Fibroblast of mammary gland (primary cell): ENCODE data around the gene PPP1R10.

Experiments used
- DNase-seq: peaks from one replicate; pipeline ENCODE4 v3.0.0-alpha.2; 2010; ENCODE audit warnings: low read depth
- H3K4me3 ChIP-seq: 2 replicates; pipeline ENCODE4 v1.5.1; 2011; ENCODE audit warnings: low read depth, mild to moderate bottlenecking, low read length, moderate library complexity; ENCODE audit not compliant: control insufficient read depth
- CTCF ChIP-seq: conservative IDR thresholded peaks from 2 replicates; pipeline ENCODE4 v1.5.1; 2011; ENCODE audit warnings: low read depth, low read length, inconsistent platforms; ENCODE audit not compliant: control insufficient read depth, insufficient read depth

PPP1R10 gene

DNA sequence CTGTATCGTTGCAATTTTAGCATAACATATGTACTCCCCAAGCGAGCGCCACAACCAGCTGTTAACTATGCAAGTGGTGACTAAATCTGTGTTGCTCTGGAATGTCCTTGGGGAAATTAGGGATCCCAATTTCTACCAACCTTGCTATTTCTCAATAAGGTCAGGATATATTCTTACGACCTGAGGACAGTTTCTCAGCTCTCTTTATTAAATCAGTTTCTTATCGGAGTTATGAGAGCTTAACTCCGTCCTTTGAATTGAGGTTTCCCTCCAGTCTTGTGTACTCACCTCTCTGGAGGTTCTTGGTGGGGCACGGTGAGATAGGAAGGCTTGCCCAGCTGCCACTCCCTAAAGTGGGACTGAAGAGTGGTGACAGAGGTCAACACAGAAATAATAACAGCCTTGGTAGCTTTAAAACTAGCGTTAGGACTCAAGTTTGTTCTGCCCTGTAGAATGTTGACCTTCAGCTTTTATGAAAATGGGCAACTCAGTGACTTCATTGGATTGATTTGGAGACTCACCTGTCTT, 1.3 kb upstream of the PPP1R10 start:
- no peak for TF ChIP-seq CTCF
- H3K4me3 ChIP-seq: peak overlapping the region; percentile 76
- DNase-seq: peak; percentile 53

DNA sequence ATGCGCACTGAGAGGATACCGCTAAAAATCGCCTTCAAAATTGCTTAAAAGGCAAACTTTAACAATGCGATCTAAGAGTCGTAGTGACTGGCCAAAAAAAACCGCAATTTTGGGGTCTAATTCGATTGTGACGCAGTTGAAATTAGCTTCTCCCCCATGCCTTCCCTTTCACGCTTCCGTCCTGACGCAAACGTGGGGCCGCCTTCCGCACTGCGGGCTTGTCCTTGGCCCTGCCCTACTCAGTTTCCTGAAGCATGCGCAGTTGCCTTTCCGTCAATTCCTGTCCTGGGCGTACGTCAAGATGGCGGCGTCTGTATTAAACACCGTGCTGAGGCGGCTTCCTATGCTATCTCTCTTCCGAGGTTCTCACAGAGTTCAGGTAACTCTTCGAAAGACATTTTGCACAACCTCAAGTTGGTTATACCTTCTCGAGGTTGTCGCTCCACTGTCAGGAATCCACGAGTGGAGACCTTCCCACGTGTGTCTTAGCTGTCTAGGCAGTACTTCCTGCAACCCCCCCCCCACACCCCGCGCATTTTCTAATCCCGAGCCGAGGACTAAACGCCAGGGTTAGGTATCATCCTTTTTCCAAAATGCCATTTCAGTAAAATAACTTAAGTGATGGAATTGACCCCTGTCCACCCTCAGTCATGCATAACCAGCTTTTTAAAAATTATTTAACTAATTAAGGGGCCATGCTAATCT, 674 bp upstream of the PPP1R10 start, which contains the start of gene MRPS18B:
Gene MRPS18B, plus strand, starts transcription at position 276 of the 705 bp plus-strand sequence. Its CDS starts 26 bp downstream, at position 302.
- peak; percentile 98 for DNase-seq
- TF ChIP-seq CTCF: no peak
- peak within 1 kb of the TSS; percentile 99 for H3K4me3 ChIP-seq

GRCh38 chr6:30615958-30616810, 859 bp downstream of the PPP1R10 start:
- DNase-seq: peak; percentile 40
- no peak for TF ChIP-seq CTCF
- peak overlapping the region; percentile 99 for H3K4me3 ChIP-seq

- peak overlapping the region; percentile 99 for H3K4me3 ChIP-seq
- TF ChIP-seq CTCF: no peak
- peak; percentile 89 for DNase-seq
Measured at GRCh38 chr6:30615219-30615957, 1.7 kb downstream of the PPP1R10 start.

DNA sequence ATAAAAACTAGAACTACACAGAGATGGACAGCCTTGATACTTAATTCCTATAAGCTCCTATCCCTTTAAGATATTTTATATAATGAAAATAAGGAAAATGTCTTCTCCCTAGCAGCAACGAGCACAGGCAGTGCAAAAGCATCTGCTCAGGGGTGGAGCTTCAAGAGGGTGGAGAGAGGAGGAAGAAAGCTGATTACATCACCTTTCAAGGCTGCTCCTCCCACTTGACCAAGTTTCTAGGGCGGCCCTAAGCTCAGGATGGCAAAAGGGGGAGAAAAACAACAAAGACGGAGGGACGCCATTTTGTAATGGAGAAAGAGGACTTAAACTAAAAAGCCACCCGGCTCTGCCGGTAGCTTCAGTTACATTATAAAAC, 2.2 kb downstream of the PPP1R10 start:
- TF ChIP-seq CTCF: no peak
- peak; percentile 98 for DNase-seq
- peak overlapping the region; percentile 99 for H3K4me3 ChIP-seq
